IPS-20b (cell line): Measurements from ENCODE around the gene ARGFX.

ENCODE experiments used
- H3K27ac ChIP-seq: one replicate; pipeline ENCODE4 v1.5.1; 2013; ENCODE audit warnings: low read length
- H3K27me3 ChIP-seq: 2 replicates; pipeline ENCODE4 v1.6.1; 2013; ENCODE audit warnings: mild to moderate bottlenecking, low read length, inconsistent platforms; ENCODE audit not compliant: insufficient read depth
- H3K36me3 ChIP-seq: 2 replicates; pipeline ENCODE4 v1.6.1; 2013; ENCODE audit warnings: low read depth, mild to moderate bottlenecking, inconsistent platforms, low read length, moderate library complexity; ENCODE audit not compliant: insufficient read depth
- H3K4me1 ChIP-seq: 2 replicates; pipeline ENCODE4 v1.6.1; 2013; ENCODE audit warnings: mild to moderate bottlenecking, control low read depth, inconsistent platforms, low read length, moderate library complexity; ENCODE audit not compliant: insufficient read depth
- H3K4me3 ChIP-seq: 2 replicates; pipeline ENCODE4 v1.5.1; 2013; ENCODE audit warnings: mild to moderate bottlenecking, low read length, inconsistent platforms
- H3K9ac ChIP-seq: 2 replicates; pipeline ENCODE4 v1.6.1; 2013; ENCODE audit warnings: low read depth, mild to moderate bottlenecking, inconsistent platforms, low read length, moderate library complexity
- H3K9me3 ChIP-seq: 2 replicates; pipeline ENCODE4 v1.6.1; 2013; ENCODE audit warnings: mild to moderate bottlenecking, low read depth, low read length, inconsistent platforms; ENCODE audit not compliant: insufficient read depth

Gene ARGFX

DNA sequence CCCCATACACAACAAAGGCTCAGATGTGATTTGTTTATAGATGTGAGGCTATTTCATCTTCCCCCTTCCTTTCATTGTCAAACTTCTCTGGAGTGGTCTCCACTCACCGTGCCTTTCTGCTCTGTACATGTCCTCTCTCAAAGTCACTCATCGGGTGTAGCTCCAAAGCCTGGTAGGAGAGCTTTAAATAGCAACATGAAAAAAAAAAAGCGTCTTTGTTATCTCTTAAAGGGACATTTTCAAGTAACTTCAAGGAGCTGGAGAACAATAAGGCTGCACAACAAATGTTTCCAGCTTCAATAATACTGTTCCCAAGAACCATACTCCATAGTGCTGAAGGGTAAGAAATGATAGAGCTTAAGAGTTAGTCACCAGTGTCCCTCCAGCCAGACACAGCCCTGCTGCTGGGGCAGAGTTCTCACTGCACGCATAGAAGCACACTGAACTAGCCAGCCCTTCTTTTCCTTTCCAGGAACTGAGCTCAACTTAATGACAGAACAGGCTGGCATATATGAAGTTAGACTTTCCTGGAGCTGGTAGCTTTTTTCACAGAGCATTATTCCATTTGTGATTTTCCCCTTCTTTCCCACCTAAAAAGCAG lies 33.6 kb downstream of the ARGFX start:
- no peak overlapping the region for H3K4me3 ChIP-seq
- H3K9me3 ChIP-seq: no peaks in the 10 kb centered on the region
- H3K36me3 ChIP-seq: no peaks in the 10 kb centered on the region
- no peak overlapping the region for H3K27ac ChIP-seq
- no peak overlapping the region for H3K9ac ChIP-seq
- H3K4me1 ChIP-seq: peaks cover 15% of the 10 kb centered on the region; the same call in 1 of the 2 replicates
- H3K27me3 ChIP-seq: no peaks in the 10 kb centered on the region

GRCh38 chr3:121604759-121605158 lies 37.0 kb downstream of the ARGFX start:
- Histone ChIP-seq H3K4me3 (no peak overlapping the region), H3K27me3 (no peaks in the 10 kb centered on the region), H3K4me1 (peaks cover 9% of the 10 kb centered on the region; the same call in 1 of the 2 replicates), H3K9ac (no peak overlapping the region), H3K36me3 (no peaks in the 10 kb centered on the region), H3K9me3 (no peaks in the 10 kb centered on the region), H3K27ac (no peak overlapping the region)

DNA sequence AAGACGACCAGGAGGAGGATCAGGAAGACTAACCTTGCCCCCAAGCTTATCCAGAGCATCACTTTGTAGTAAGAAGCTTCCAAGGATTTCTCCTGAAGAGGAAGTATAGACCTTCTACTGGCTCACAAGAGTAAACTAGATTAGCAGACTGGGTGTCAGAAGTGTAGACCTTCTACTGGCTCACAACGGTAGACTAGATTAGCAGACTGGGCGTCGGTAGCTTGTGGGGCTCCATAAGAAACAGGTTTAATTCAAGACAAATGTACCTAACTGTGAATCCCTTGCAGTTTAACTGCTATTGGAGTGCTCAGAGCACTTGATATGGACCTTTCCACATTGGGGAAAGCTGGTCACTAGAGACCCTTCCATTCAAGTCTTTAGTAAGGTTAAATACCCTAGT lies 38.4 kb downstream of the ARGFX start:
- H3K36me3 ChIP-seq: no peaks in the 10 kb centered on the region
- no peak overlapping the region for H3K4me3 ChIP-seq
- no peaks in the 10 kb centered on the region for H3K9me3 ChIP-seq
- no peaks in the 10 kb centered on the region for H3K27me3 ChIP-seq
- H3K27ac ChIP-seq: no peak overlapping the region
- no peak overlapping the region for H3K9ac ChIP-seq
- H3K4me1 ChIP-seq: peaks cover 8% of the 10 kb centered on the region; the same call in 1 of the 2 replicates
